Measurements from ENCODE around the gene PPARD. TPM values are rescaled to one million over a fixed set of nuclear protein-coding genes. Genes with fewer than 3 reads are reported as not detected.

PPARD gene
- total RNA-seq, 1 donor from 2014 or later = 21.4 TPM

DNA sequence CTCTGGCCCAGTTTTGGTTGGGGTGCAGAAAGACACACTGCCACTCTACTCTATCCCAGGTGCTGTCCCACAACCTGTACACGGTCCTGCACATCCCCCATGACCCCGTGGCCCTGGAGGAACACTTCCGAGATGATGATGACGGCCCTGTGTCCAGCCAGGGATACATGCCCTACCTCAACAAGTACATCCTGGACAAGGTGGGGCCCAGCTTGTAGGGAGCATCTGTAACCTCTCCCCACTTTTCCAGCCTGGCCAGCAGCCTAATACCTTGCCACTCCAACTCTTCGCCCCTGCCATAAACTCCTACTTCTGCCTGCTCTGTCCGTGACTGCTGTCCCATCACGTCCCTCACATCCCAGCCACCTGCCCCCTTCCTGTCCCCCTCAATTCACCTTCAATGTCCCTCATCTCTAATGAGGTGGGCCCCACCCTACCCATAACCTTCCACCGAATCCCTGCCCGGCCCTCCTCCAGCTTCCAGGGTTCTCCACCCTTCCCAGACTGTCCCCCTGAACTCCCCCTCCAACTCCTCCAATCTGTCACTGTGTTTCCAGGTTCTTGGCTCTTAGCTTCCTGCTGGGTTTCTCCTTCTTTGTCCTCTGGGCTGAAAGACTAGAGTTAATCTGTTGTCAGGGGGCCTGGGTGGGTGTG, 32.6 kb upstream of the PPARD start:
- TF ChIP-seq, protein P1, sequence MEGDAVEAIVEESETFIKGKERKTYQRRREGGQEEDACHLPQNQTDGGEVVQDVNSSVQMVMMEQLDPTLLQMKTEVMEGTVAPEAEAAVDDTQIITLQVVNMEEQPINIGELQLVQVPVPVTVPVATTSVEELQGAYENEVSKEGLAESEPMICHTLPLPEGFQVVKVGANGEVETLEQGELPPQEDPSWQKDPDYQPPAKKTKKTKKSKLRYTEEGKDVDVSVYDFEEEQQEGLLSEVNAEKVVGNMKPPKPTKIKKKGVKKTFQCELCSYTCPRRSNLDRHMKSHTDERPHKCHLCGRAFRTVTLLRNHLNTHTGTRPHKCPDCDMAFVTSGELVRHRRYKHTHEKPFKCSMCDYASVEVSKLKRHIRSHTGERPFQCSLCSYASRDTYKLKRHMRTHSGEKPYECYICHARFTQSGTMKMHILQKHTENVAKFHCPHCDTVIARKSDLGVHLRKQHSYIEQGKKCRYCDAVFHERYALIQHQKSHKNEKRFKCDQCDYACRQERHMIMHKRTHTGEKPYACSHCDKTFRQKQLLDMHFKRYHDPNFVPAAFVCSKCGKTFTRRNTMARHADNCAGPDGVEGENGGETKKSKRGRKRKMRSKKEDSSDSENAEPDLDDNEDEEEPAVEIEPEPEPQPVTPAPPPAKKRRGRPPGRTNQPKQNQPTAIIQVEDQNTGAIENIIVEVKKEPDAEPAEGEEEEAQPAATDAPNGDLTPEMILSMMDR (IDR thresholded peaks at IDR 0.05) = no peak
- ATAC-seq (ENCODE audit: low read depth) (no peak), DNase-seq (no peak)
- no peaks in the 10 kb centered on the region for H3K27me3 Mint-ChIP-seq
- POLR2A ChIA-PET = interaction anchor here (0.7 to 1.9 kb wide), 6 partner anchors 10 to 180 kb away, joined by 3 to 14 read pairs (median 4); partner anchors contain the start of gene ZNF76
- CTCF ChIA-PET = interaction anchor here (1.1 to 1.8 kb wide), 2 partner anchors 16 to 18 kb away, joined by 5 to 7 read pairs; no protein-coding TSS in a partner anchor
- H3K27ac Mint-ChIP-seq = peak overlapping the region; percentile 96
- no peaks in the 10 kb centered on the region for H3K9me3 Mint-ChIP-seq
- intact Hi-C loops (cut with micrococcal nuclease) = loop anchor here (2.0 kb wide), 1 partner anchor 17 kb away; no protein-coding TSS in a partner anchor
- peaks cover 69% of the 10 kb centered on the region for H3K4me1 Mint-ChIP-seq
- H3K36me3 Mint-ChIP-seq (ENCODE audit: low read depth) = peaks cover 53% of the 10 kb centered on the region
- peak overlapping the region; percentile 24 for H3K4me3 Mint-ChIP-seq

DNA sequence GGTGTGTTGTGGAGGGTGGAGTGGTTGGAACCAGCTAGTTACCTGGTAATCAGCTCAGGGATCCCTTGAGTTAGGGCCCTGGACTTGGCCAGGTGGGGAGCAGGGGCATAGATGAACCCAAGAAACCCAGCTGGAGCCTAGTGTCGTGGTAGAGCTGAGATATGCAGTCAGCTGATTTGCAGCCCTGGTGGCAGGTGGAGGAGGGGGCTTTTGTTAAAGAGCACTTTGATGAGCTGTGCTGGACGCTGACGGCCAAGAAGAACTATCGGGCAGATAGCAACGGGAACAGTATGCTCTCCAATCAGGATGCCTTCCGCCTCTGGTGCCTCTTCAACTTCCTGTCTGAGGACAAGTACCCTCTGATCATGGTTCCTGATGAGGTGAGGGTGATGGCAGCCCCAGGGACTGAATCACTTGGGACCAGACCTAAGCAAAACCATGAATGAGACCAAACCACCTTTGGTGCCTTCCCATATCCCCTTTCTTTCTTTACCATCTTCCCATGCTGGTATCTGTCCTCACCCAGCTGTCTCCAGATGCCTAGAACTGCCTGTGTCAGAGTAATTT, 32.0 kb upstream of the PPARD start:
- peak overlapping the region; percentile 24 for H3K4me3 Mint-ChIP-seq
- H3K27ac Mint-ChIP-seq = peak overlapping the region; percentile 96
- ChIA-PET CTCF (interaction anchor here (1.1 to 1.8 kb wide), 2 partner anchors 15 to 18 kb away, joined by 5 to 7 read pairs; no protein-coding TSS in a partner anchor), POLR2A (interaction anchor here (0.7 to 1.9 kb wide), 6 partner anchors 10 to 179 kb away, joined by 3 to 14 read pairs (median 4); partner anchors contain the start of gene ZNF76)
- DNase-seq = no peak
- H3K36me3 Mint-ChIP-seq (ENCODE audit: low read depth) = peaks cover 58% of the 10 kb centered on the region
- intact Hi-C loops (cut with micrococcal nuclease) = loop anchor here (2.0 kb wide), 1 partner anchor 16 kb away; no protein-coding TSS in a partner anchor
- TF ChIP-seq, protein P1 (IDR thresholded peaks at IDR 0.05) = no peak
- peaks cover 71% of the 10 kb centered on the region for H3K4me1 Mint-ChIP-seq
- peak; percentile 47 for ATAC-seq (ENCODE audit: low read depth)
- no peaks in the 10 kb centered on the region for H3K9me3 Mint-ChIP-seq
- no peaks in the 10 kb centered on the region for H3K27me3 Mint-ChIP-seq

DNA sequence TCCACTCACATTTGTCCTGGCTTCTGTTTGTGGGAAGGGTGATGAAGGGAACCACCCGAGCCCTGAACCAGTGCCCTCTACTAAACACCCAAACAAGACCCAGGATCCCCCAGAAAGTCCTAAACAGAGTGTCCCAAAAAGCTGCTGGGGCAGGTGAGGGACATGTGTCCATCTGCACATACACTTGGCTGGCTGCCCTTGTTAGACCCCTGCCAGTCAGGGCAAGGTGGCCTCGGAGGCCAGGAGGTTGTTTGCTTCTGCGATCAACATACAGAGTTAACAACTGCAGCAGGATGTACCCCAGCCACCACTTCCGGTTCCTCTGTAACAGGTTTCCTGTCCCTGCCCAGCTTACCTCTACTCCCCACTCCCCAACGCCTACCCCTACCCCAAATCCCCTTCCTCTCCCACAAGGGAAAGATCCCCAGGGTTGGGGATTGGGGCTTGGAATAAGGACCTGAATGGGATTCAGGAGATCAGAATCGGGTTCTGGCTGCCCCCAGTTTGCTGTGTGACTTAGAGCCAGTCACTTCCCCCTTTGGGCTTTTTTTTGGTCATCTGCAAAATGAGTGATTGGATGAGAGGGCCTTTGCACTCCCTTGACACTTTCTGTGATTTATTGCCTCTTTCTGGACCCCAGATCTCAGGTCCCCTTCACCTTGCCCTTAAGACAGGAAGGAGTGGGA, 30.8 kb upstream of the PPARD start:
- CTCF ChIA-PET = interaction anchor here (0.6 to 2.0 kb wide), 6 partner anchors 13 to 156 kb away, joined by 3 to 5 read pairs (median 3); partner anchors contain the start of genes DEF6 and RPL10A
- Mint-ChIP-seq H3K4me1 (peaks cover 68% of the 10 kb centered on the region), H3K9me3 (no peaks in the 10 kb centered on the region), H3K27ac (peak overlapping the region; percentile 96), H3K27me3 (no peaks in the 10 kb centered on the region), H3K36me3 (ENCODE audit: low read depth) (peaks cover 65% of the 10 kb centered on the region), H3K4me3 (peak overlapping the region; percentile 76)
- POLR2A ChIA-PET = interaction anchor here (0.8 to 2.1 kb wide), 6 partner anchors 9 to 31 kb away, joined by 3 to 15 read pairs (median 4); partner anchors contain the start of gene PPARD
- DNase-seq = no peak
- intact Hi-C loops (cut with micrococcal nuclease) = loop anchor here (1.0 to 2.0 kb wide), 3 partner anchors 8 to 15 kb away; no protein-coding TSS in a partner anchor
- TF ChIP-seq, protein P1 (IDR thresholded peaks at IDR 0.05) = no peak
- ATAC-seq (ENCODE audit: low read depth) = peak; percentile 67

DNA sequence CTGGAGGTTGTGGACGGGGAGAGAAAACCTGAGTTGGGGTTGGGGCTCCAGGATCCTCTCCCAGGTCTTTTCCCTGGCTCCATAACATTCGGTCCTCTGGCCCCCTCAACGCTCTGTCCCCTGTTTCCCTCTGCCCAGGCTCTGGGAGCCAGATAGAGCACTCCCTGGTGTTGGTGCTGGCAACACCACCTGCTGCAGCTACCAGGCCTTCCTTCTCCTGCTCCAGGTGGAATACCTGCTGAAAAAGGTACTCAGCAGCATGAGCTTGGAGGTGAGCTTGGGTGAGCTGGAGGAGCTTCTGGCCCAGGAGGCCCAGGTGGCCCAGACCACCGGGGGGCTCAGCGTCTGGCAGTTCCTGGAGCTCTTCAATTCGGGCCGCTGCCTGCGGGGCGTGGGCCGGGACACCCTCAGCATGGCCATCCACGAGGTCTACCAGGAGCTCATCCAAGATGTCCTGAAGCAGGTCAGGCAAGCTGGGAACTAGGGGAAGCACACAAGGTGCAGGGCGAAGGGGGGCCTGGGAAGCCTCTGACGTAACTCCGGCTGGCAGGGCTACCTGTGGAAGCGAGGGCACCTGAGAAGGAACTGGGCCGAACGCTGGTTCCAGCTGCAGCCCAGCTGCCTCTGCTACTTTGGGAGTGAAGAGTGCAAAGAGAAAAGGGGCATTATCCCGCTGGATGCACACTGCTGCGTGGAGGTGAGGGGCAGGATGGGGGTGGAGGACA, 30.1 kb upstream of the PPARD start:
- Mint-ChIP-seq H3K36me3 (ENCODE audit: low read depth) (peaks cover 65% of the 10 kb centered on the region), H3K9me3 (no peaks in the 10 kb centered on the region), H3K4me3 (peak overlapping the region; percentile 76), H3K4me1 (peaks cover 63% of the 10 kb centered on the region), H3K27ac (peak overlapping the region; percentile 96), H3K27me3 (no peaks in the 10 kb centered on the region)
- intact Hi-C loops (cut with micrococcal nuclease) = no loop called here
- ATAC-seq (ENCODE audit: low read depth) (no peak), DNase-seq (no peak)
- TF ChIP-seq, protein P1 (IDR thresholded peaks at IDR 0.05) = no peak
- ChIA-PET POLR2A (interaction anchor here (0.8 to 2.1 kb wide), 5 partner anchors 9 to 30 kb away, joined by 3 to 15 read pairs (median 4); partner anchors contain the start of gene PPARD), CTCF (interaction anchor here (0.7 to 2.0 kb wide), 5 partner anchors 14 to 156 kb away, joined by 3 to 5 read pairs (median 3); partner anchors contain the start of gene RPL10A)

Measured in activated B cell treated with CpG ODN at 0.5 μM for 24 hours (primary cell).